Panc1 (cell line): ENCODE measurements around the gene INPP5F.

Source experiments
- POLR2AphosphoS5 ChIP-seq: IDR thresholded peaks from 2 replicates; pipeline ENCODE4 v1.6.1; 2012; ENCODE audit warnings: mild to moderate bottlenecking, low read depth, low read length, moderate library complexity
- SIN3A ChIP-seq: IDR thresholded peaks from 2 replicates; pipeline ENCODE4 v1.6.1; 2012; ENCODE audit warnings: low read depth, mild to moderate bottlenecking, low read length, moderate library complexity, borderline replicate concordance; ENCODE audit not compliant: insufficient read depth
- TCF7L2 ChIP-seq: IDR thresholded peaks from 2 replicates; pipeline ENCODE4 v1.6.1; 2011; ENCODE audit warnings: mild to moderate bottlenecking, low read depth, low read length, inconsistent platforms
- TF ChIP-seq, protein P1 (sequence below), 2 experiments: IDR thresholded peaks; 2 replicates each; pipeline ENCODE4 v1.6.1; 2011 to 2012; ENCODE audit warnings: low read depth in 2 of 2, control low read depth in 1 of 2, low read length in 1 of 2, mild to moderate bottlenecking in 1 of 2, moderate library complexity in 1 of 2; ENCODE audit not compliant: insufficient read depth in 1 of 2
- TF ChIP-seq, protein P2 (sequence below): fragments of 450-650 bp; IDR thresholded peaks from 2 replicates; pipeline ENCODE4 v1.5.1; 2017; ENCODE audit warnings: mild to moderate bottlenecking

DNA sequence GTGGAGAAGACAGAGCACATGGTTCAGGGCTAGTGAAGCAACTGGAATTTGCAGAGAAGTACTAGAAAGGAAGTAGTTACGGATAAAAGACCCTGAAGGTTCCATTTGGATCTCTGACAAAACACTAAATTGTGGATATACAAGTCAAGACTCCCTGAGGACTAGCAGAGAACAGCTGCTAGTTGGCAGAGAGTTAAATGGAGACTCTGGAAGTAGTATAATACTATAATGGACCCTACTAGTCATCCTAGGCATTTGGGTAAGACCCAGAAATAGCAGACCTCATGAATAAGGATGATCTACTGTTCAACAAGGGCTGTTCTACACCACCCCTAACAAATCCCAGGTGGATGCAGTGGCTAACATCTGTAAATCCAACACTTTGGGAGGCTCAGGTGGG lies 127.7 kb downstream of the INPP5F start:
- TF ChIP-seq POLR2AphosphoS5 (no peak), SIN3A (no peak), TCF7L2 (no peak)
- TF ChIP-seq, protein P1, sequence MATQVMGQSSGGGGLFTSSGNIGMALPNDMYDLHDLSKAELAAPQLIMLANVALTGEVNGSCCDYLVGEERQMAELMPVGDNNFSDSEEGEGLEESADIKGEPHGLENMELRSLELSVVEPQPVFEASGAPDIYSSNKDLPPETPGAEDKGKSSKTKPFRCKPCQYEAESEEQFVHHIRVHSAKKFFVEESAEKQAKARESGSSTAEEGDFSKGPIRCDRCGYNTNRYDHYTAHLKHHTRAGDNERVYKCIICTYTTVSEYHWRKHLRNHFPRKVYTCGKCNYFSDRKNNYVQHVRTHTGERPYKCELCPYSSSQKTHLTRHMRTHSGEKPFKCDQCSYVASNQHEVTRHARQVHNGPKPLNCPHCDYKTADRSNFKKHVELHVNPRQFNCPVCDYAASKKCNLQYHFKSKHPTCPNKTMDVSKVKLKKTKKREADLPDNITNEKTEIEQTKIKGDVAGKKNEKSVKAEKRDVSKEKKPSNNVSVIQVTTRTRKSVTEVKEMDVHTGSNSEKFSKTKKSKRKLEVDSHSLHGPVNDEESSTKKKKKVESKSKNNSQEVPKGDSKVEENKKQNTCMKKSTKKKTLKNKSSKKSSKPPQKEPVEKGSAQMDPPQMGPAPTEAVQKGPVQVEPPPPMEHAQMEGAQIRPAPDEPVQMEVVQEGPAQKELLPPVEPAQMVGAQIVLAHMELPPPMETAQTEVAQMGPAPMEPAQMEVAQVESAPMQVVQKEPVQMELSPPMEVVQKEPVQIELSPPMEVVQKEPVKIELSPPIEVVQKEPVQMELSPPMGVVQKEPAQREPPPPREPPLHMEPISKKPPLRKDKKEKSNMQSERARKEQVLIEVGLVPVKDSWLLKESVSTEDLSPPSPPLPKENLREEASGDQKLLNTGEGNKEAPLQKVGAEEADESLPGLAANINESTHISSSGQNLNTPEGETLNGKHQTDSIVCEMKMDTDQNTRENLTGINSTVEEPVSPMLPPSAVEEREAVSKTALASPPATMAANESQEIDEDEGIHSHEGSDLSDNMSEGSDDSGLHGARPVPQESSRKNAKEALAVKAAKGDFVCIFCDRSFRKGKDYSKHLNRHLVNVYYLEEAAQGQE (IDR thresholded peaks at IDR 0.05; ENCODE audit: insufficient read depth in 1 of 2, low read depth in 2 of 2, low read length in 1 of 2), result no peak
- TF ChIP-seq, protein P2, sequence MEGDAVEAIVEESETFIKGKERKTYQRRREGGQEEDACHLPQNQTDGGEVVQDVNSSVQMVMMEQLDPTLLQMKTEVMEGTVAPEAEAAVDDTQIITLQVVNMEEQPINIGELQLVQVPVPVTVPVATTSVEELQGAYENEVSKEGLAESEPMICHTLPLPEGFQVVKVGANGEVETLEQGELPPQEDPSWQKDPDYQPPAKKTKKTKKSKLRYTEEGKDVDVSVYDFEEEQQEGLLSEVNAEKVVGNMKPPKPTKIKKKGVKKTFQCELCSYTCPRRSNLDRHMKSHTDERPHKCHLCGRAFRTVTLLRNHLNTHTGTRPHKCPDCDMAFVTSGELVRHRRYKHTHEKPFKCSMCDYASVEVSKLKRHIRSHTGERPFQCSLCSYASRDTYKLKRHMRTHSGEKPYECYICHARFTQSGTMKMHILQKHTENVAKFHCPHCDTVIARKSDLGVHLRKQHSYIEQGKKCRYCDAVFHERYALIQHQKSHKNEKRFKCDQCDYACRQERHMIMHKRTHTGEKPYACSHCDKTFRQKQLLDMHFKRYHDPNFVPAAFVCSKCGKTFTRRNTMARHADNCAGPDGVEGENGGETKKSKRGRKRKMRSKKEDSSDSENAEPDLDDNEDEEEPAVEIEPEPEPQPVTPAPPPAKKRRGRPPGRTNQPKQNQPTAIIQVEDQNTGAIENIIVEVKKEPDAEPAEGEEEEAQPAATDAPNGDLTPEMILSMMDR, result no peak
